Fibroblast of skin of left quadriceps (primary cell): ENCODE results near the gene RSPH3.
"Not testable (repeated sequence)": the region's sequence is repeated elsewhere in the genome, so short reads cannot be mapped to it uniquely, and the experiment has no call there.

ENCODE experiments used
- DNase-seq, 2 experiments: peaks; one replicate each; pipeline ENCODE4 v3.0.0-alpha.2; 2013; ENCODE audit warnings: low read depth in 2 of 2

The RSPH3 gene

DNA sequence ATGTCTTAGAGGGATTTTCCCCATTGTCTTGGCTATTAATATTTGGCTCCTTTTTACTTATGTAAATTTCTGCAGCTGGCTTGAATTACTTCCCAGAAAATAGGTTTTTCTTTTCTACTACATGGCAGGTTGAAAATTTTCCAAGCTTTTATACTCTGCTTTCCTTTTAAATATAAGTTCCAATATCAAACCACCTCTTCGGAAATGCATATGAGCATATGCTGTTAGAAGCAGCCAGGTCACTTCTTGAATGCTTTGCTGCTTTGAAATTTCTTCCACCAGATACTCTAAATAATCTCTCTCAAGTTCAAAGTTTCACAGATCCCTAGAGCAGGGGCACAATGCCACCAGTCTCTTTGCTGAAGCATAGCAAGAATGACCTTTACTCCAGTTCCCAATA is 25.2 kb upstream of the RSPH3 start:
- not testable (repeated sequence) for DNase-seq

DNA sequence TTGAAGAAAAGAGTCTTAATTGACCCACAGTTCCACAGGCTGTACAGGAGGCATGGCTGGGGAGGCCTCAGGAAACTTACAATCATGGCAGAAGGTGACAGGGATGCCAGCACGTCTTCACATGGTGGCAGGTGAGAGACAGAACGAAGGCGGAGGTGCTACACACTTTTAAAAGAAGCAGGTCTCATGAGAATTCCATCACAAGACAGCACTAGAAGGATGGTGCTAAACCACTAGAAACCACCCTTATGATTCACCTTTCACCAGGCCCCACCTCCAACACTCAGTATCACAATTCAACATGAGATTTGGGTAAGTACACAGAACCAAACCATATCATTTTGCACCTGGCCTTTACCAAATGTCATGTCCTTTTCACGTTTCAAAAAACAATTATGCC is 23.9 kb upstream of the RSPH3 start:
- DNase-seq: no peak

DNA sequence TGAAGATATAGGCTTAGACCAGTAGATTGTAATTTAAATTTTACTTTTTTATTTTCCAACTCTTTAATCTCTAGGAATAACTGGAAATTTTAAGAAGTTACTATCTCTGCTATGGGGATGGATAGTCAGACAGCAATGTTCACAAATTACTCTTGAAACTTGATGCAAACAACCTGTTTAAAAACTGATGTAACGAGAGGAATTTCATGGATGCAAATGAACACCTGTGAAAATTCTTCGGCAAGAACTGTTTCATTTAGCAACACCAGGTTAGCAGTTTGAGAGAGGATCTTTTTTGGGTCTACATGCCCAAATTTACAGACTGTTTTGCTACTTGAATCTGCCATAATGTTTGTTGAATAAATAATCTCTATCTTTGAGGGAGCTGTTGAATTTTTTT is 20.0 kb upstream of the RSPH3 start:
- no peak for DNase-seq

DNA sequence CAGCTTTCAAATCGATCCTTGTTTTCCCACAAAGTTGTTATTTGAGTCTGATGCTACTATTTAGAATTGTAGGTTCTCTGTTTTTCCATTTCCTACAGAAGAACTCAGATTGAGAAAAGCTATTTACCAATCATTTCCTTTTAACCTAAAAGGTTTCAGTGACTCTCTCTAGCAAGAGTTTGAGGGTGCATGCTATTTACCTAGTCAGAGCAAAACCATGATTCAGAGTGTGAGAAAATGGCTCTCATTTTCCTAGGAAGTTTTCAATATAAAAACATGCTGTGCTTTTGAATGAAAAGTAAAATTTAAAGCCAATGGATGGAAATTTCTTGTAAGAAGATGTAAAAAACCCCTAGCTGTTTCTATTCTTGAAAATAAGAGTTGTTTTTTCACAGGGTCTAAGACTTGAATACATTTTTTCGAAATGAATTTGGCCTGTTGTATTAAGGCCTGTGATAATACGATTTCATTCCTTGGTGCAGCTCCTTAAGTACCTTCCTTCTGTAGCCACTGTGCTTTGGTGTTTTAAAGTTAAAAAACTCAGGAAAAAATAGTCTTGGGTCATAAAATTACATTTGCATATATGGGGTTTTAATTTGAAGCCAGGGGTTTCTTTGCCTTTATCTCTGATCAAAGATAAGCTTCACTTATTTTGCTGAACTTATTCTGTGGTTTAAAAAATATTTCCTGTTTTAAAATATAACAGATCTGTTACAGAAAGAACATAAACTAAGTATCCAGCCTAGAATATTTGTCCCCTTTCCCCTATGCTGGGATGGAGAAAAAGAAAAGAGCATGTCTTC is 18.0 kb upstream of the RSPH3 start:
- DNase-seq: no peak

DNA sequence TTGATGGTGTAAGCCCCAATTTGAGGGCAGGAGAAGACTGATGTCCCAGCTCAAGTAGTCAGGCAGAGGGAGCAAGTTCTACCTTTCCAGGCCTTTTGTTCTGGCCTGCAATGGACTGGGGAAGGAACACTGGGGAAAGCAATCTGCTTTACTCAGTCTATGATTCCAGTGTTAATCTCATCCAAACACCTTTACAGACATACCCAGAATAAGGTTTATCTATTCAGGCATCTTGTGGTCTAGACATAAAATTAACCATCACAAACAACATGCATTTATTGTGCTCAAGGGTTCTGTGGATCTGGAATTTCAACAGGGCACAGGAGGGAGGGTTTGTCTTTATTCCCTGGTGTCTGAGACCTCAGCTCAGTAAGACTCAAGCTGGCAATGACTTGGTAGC is 14.4 kb upstream of the RSPH3 start:
- DNase-seq: no peak

DNA sequence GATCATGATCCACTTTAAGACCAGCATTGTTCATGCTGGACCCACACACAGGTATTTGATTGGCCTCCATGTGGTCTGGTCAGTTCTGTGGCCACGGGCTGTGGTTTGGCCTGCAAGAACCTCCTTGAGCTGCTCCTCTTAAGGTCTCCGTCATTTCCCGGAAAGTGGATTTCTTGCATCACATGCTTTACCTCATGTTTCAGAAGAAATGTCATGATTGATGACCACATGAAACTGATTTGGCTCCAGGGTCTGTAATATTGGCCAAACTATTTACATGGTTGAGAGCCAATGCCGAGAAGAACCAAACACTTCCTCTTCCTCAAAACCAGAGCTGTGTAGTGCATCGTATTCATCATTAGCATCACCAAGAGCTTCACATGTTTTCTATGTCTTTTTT is 13.2 kb upstream of the RSPH3 start:
- peak in 1 of 2 experiments; percentile 14 for DNase-seq

DNA sequence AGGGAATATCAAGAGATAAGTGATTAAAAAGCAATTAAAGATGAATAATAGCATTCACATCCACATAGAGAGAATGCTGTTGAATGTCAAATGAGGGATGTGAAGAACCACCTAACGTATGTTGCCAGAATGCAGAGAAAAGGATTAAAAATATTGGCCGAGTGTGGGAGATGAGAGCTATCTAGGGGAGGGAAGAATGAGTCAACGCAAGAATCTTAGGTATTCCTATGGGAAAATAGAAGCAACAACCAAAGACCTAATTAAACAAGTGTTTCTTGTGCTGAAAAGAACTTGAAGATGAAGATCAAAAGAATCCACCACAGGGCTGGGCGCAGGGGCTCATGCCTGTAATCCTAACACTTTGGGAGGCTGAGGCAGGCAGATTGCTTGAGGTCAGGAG is 12.2 kb upstream of the RSPH3 start:
- DNase-seq: no peak

DNA sequence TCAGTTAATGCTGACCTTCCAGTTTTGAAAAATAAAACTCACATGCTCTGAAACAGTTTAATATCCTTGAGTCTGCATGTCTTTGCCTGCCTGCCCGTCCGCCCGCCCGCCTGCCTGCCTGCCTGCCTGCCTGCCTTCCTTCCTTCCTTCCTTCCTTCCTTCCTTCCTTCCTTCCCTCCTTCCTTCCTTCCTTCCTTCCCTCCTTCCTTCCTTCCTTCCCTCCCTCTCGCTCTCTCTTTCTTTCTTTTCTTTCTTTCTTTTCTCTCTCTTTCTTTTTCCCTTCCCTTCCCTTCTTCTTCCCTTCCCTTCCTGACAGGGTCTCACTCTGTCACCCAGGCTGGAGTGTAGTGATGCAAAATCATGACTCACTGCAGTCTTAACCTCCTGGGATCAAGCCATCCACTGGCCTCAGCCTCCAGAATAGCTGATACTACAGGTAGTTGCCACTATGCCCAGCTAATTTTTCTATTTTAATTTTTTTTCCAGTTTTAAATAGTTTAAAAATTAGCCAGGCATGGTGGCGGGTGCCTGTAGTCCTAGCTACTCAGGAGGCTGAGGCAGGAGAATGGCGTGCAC is 10.1 kb upstream of the RSPH3 start:
- not testable (repeated sequence) for DNase-seq

DNA sequence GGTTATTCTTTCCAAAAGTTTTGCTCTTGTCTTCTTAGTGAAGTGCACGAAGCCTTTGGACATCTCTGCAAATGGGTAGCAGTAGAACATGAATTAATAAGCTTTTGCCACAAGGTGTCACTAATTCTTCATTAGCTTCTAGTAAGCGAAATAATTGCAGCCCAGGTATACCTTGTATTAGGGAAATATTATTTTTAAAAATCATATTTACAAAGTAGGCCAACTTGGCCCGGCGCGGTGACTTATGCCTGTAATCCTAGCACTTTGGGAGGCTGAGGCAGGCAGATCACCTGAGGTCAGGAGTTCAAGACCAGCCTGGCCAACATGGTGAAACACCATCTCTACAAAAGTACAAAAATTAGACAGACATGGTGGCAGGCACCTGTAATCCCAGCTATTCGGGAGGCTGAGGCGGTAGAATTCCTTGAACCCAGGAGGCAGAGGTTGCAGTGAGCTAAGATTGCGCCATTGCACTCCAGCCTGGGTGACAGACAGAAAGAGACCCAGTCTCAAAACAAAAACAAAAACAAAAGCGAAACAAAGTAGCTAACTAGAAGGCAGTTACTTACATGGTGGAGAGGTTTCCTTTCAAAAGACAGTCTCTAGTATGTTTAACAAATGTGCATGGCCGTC is 8.8 kb upstream of the RSPH3 start:
- no peak for DNase-seq

DNA sequence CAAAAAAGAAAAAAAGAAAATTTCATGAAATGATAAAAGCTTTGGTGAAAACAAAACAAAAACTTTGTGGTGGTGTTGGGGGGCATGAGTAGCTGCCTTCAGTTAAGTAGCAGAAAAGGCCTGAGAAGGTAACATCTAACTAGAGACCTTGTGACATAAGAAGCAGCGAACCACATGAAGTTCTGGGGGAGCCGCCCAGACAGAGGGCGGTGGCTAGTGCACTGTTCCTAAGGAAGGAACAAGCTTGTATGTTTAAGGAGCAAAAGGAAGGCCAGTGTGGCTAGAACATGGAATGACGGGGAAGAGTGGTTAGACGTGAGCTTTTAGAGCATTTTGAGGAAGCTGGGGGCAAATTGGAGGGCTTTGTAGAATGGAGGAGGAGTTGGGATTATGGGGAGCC is 7.5 kb upstream of the RSPH3 start:
- no peak for DNase-seq

DNA sequence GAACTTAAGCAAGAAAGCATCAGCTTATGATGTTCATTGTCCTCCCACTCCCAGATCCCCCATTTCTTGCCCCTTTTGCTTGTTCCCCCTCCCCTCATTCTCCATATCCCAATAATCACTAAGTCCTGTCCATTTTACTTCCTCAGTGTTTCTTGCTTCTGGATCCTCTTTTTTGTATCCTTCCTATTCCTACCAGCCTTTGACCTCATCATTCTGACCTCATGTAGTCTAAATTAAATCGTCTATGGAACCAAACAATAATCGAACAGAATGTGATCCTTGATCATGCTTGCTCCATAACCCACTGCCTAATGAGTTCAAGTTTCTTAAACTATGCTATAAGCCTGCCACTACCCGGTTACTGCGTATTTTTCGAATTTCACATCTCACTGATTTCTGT is 5.4 kb upstream of the RSPH3 start:
- no peak for DNase-seq

DNA sequence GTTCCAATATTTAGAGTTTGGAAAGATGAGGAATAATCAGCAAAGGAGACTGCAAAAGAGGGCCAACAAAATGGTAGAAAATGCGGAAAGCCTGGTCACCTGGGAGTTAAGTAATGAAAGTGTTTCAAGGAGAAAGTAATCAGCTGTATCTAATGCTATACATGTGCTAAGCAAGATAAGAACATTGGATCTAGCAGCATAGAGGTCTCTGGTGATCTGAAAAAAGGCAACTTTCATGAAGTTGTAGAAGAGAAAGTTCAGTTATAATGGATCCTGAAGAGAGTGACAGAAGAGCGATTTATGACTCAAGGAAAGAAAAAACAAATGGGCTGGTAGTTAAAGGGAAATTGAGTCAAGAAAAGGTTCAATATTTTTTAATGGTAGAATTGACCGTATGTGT is 4.6 kb upstream of the RSPH3 start:
- DNase-seq: no peak

DNA sequence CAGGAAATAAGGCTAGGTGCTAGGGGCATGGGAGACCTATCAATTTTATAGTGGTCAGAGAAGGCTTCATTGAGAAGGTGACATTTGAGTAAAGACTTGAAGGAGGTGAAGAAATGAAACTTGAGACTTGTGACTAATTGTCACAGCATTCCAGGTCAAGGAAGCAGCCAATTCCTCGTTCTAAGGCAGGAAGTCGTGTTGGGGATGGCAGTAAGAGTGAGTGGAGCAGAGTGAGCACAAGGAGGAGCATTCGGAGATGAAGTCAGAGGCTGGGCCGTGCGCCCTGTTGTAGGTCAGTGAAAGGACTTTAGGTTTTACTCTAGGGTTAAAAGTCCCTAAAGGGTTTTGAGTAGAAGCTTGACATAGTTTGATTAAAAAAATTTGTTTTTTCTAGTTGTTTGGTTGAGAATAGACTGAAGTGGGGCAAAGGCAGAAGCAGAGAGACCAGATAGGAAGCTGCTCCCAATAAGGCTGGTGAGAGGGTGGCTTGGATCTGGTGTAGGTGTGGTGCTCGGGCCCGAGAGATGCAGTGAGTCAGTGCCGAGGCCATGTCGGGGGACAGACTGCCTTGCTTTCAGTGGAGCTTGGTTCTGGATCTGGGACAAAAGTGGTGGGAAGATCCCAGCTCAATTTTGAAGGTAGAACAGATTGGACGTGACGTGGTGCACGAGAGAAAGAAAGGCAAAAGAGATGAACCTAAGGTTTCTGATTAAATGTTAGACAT is 2.6 kb upstream of the RSPH3 start:
- no peak for DNase-seq

DNA sequence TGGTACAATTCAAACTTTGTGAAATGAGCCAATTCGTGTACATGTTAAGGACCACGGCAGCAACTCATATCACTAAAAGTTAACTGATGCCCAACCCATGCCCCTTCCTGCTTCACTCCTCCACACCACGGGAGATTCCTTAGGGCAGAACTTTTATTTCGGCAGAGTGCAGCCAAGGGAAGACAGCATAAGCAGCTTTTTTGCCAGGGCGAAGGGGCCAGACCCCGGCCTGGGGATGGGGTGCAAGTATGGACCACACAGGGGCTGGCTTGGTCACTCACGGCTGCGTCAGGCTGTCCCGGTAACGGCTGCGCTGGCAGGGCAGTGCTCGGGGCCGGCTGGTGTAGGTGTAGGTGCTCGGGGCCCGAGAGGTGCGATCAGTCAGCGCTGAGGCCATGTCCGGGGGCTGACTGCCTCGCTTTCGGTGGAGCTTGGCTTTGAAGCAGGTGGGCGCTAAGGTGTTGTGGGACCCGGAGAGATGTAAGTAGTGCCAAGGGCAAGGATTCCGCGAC is 792 bp downstream of the RSPH3 start:
- DNase-seq: no peak

DNA sequence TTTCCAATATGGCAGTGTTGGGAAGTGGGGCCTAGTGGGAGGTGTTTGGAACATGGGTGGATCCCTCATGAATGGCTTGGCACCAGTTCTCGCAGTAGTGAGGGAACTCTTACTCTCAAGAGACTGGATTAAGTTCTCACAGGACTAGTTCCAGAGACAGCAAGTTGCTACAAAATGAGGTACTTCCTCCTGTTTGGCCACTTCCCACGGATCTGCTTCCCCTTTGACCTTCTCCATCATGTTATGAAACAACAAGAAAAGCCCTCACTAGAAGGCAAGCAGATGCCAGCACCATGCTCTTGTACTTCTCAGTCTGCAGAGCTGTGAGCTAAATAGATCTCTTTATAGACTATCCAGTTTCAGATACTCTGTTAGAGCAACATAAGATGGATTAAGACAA is 3.1 kb downstream of the RSPH3 start:
- no peak for DNase-seq

DNA sequence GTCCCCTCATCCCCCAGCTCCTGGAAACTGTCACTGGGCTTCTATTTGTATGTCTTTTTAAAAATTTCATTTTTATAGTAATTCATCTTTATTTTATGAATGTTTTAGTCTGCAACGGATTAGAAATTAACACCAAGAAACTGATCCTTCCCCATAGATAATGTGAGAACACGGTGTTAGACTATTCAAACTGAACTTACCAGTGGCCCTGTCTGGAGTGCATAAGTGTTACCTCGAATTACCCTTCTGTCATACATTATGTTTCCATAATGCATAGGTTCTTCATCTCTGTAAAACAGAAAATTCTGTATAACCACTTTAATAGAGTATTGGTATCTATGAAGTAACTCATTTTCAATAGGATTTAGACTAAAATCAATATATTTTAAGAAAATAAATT is 6.4 kb downstream of the RSPH3 start:
- no peak for DNase-seq

DNA sequence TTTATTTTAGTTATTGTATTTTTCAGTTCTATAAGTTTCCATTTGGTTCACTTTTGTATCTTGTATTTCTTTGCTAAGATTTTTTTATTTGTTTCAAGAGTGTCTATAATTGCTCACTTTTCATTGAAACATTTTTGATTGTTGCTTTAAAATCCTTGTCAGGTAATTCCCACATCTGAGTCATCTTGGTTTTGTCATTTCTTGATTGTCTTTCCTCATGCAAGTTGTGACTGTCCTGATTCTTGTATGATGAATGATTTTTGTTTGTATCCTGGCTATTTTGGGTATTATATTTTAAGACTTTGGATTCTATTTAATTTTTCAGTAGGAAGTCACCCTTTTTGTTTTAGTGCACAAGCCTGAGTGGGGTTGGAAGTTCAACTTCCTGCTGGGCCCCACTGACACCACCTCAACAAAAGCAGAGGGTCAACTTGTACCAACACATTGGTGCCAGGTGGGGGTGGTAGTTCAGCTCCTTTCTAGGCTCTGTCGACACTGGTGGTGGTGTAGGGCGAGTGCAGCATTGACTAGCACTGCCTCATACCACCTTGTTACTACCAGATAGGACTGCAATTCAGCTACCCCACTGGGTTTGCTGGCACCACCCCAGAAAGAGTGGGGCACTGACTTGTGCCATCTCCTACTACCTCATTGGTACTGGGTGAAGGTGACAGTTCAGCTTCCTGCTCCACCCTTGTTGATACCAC is 8.8 kb downstream of the RSPH3 start:
- no peak for DNase-seq

DNA sequence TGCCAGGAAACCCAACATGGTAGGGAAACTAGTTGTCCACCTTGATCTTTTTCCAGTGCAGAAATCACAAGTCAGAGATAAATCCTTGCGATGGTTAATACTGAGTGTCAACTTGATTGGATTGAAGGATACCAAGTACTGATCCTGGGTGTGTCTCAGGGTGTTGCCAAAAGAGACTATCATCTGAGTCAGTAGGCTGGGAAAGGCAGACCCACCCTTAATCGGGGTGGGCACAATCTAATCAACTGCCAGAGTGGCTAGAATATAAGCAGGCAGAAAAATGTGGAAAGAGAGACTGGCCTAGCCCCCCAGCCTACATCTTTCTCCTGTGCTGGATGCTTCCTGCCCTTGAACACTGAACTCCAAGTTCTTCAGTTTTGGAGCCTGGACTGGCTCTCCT is 10.3 kb downstream of the RSPH3 start:
- DNase-seq: not testable (repeated sequence)

DNA sequence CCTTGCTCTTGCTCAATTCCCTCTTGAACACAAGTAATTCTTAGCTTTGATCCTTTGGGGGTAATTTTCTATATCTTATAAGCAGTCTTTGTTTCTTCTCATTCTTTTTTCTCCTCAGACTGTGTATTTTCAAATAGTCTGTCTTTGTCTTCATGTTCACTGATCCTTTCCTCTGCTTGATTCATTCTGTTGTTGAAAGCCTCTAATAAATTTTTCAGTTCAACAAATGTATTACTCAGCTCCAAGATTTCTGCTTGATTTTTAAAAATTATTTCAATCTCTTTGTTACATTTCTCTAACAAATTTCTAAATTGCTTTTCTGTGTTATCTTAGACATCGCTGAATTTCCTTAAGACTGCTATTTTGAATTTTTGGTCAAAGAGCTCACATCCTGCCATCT is 11.5 kb downstream of the RSPH3 start:
- no peak for DNase-seq

DNA sequence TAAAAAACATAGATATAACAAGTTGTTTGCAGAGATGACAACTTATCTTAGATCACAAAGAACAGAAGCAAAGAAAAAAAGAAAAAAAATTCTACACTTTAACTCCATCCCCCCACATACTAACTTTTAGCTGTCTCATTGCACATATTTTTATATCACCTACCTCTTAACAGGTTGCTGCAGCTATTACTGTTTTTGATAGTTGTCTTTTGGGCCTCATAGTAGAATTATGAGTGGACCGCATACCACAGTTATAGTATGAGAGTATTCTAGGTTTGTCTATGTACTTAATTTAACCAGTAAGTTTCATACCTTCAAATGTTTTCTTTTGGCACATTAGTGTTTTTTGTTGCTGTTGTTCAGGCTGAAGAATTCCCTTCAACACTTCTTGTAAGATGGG is 12.3 kb downstream of the RSPH3 start:
- DNase-seq: no peak

DNA sequence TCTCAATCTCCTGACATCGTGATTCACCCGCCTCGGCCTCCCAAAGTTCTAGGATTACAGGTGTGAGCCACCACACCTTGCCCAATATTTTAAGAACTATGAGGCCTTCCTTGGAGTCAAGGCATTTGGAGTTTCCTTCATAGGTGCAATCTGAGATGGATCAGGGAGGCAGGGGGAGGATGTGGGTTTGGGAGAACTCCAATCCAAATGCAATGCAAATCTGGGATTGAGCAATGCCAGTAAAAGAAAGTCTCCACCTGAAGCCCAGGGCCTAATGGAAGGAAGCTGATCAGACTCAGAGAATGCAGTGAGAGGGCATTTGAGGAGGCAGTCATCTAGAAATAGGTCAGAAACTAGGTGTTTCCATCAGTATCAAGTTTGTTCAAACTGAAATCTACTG is 21.2 kb downstream of the RSPH3 start:
- DNase-seq: peak; percentile 18 to 23

DNA sequence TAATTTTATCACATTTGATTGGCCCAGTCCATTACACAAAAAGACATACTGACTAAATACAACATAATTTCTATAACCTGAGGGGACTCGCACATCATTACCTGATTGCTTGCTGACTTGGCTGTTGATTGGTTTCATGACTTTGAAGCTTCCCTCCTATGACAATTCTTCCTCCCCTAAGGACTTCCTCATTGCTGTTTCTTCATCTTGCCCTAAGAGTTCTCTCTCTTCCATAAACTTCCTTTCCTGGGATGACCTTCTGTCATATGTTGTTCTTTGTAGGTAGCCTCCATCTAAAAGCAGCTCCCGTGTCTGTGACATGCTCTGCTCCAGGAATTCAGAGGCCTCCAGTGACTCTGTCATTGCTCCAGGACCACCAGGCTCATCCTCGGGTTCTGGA is 22.6 kb downstream of the RSPH3 start:
- no peak for DNase-seq
